ENCODE data around the gene CKS2.

Gene CKS2

GRCh38 chr9:89350988-89351557 lies 40.1 kb downstream of the CKS2 start:
- no peak for DNase-seq

- DNase-seq = no peak
These were observed 40.7 kb downstream of the CKS2 start for GRCh38 chr9:89351584-89352300.

- DNase-seq = no peak
These were observed 41.5 kb downstream of the CKS2 start for GRCh38 chr9:89352451-89352850.

- no peak for DNase-seq
These were observed 42.1 kb downstream of the CKS2 start for GRCh38 chr9:89352874-89353649.

GRCh38 chr9:89353989-89354388 lies 43.0 kb downstream of the CKS2 start:
- DNase-seq = no peak

GRCh38 chr9:89354471-89354870 lies 43.5 kb downstream of the CKS2 start:
- DNase-seq = no peak

- no peak for DNase-seq
These were observed 45.8 kb downstream of the CKS2 start for GRCh38 chr9:89356782-89357181.

GRCh38 chr9:89357331-89358197 lies 46.6 kb downstream of the CKS2 start:
- no peak for DNase-seq

- no peak for DNase-seq
These were observed 47.5 kb downstream of the CKS2 start for GRCh38 chr9:89358376-89358916.

- no peak for DNase-seq
These were observed 48.0 kb downstream of the CKS2 start for GRCh38 chr9:89358985-89359384.

GRCh38 chr9:89359751-89360261 lies 48.8 kb downstream of the CKS2 start:
- no peak for DNase-seq

- DNase-seq = no peak
These were observed 49.5 kb downstream of the CKS2 start for GRCh38 chr9:89360465-89360864.

GRCh38 chr9:89361031-89361430 lies 50.0 kb downstream of the CKS2 start:
- no peak for DNase-seq

- no peak for DNase-seq
These were observed 51.0 kb downstream of the CKS2 start for GRCh38 chr9:89361816-89362646.

- no peak for DNase-seq
These were observed 51.8 kb downstream of the CKS2 start for GRCh38 chr9:89362647-89363310.

- no peak for DNase-seq
These were observed 52.3 kb downstream of the CKS2 start for GRCh38 chr9:89363311-89363670.

- DNase-seq = no peak
These were observed 53.1 kb downstream of the CKS2 start for GRCh38 chr9:89363921-89364665.

GRCh38 chr9:89364666-89365531 lies 53.9 kb downstream of the CKS2 start:
- DNase-seq = no peak

- DNase-seq = no peak
These were observed 54.5 kb downstream of the CKS2 start for GRCh38 chr9:89365532-89365912.
